Activated CD8-positive, alpha-beta memory T cell treated with anti-CD3 and anti-CD28 coated beads for 1 hour (primary cell): ENCODE results near the gene FAM204A.

Source experiments
- DNase-seq, 2 donors: peaks; one replicate each; pipeline ENCODE4 v3.0.0-alpha.2; 2020; ENCODE audit warnings: low read depth in 1 of 2; ENCODE audit errors: extremely low read depth in 1 of 2

FAM204A gene

DNA sequence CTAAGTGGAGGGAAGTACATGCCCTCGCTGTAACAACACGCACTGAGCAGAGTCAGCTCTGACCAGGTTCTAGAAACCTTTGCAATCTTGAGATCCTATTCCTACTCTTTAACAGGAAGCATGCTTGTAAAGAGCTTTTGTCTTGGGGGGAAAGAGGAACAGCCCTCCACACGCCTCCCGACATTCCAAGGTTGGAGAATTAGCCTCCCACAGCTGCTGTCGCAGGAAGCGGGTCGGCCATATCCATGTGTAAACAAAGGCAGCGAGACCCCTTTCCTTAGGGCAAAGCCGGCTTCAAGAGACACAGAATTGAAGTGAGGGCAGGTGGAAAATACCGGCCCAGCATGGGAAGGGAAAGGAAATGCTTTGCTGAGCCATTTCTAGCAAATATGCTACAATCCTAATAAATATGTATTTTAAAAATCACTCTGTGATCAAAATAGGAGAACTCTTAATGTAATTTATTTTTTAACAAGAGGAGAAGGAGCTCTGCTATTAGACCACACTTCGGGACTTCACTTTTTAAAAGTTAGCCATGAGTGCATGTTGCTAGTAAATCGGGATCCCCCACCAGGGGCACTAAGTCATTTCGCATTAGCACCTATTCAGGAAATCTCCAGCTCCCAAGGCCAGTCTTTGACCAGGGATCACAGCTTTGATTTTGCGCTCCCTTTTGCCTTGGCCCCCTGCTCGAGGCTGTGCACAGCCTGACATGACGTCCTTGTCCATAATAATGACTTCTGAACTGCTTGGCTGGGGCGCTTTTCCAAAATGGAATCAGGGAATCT, 55.9 kb downstream of the FAM204A start:
- DNase-seq: no peak

DNA sequence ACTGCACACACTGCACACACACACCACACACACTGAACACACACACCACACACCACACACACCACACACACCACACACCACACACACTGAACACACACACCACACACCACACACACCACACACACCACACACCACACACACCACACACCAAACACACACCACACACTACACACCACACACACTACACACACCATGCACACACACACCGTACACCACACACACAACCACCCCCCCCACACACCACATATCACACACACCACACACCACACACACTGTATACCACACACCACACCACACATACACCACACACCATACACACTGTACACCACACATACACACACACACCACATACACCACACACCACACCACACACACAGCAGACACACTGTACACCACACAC, 59.5 kb downstream of the FAM204A start:
- DNase-seq: no peak

DNA sequence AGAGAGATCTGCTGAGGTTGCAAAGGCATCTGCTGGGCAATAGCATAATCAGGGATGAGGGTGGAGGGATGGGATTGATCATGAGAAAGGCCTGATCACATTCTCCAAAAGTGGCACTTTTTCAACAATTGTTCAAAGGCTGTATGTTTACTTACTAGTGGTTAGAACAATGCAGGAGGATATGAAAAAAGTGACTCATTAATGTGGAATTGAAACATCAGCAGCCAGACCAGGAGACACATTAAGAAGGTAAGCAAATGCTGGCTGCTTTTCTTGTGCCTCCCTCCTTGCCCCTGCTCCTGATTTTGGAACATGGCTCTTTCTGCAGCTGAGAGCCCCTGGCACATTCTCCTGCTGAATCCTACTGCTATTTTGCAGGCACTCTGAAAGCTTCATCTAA, 63.5 kb downstream of the FAM204A start:
- DNase-seq: no peak

DNA sequence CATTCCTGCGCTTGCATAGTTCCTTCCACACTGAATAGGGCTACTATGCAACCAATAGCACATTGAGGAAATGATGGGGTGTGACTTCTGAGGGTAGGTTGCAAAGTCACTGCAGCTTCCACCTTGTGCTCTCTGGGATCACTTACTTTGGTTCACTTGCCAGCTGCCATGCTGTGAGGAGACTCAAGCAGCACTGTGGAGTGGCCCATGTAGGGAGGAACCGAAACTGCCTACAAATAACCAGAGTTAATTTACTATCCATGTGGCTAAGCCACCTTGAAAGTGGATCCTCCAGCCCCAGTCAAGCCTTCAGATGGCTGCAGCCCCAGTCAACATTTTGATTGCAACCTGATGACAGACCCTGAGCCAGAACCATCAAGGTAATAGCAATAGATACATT, 64.3 kb downstream of the FAM204A start:
- no peak for DNase-seq

DNA sequence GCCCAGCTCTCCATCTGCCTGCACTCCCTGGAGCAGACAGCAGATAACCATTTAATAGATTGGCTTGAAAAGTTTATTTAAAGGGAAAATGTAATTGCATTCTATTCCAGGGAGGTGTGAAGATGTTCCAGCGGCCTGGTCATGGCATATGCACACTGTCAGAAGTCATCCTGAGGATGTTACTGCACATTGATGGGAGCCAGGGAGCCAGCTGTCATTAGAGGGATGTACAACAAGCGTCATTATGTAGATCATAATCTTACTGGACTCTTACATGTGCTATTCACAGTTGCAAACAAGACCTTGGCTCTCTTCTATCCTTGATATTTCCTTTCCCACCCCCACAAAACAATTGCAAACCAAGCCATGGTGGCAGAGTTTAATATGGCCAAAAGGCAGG, 65.4 kb downstream of the FAM204A start:
- DNase-seq: no peak

DNA sequence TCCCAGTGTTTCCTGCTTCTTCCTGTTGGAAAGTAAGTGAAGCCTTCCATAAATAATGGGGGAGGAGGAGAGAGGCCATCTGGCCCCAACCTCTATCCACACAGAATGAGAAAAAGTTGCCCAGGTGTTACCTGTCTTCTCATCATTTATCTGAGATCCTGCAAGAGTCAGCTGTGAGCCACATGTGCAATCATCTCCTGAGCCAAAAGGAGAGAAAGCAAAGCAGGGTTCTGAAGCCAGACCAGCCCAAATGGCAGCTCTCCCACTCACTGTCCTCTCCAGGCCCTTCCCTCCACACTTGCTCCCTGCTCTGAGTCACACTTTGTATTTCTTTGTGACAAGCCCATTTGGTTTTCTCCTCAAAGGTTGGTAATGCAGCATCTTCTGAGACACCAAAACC, 65.9 kb downstream of the FAM204A start:
- DNase-seq: no peak

DNA sequence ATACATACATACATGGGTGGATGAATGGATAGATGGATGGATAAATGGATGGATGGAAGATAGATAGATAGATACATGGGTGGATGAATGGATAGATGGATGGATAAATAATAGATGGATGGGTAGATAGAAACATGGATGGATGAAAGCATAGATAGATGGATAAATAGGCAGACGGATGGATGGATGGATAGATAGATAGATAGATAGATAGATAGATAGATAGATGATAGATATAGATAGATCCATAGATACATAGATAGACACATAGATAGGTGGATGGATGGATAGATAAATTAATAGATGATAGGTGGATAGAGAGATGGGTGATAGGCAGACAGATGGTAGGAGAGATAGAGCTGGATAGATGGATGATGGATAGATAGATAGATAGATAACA, 68.5 kb downstream of the FAM204A start:
- DNase-seq: no peak

DNA sequence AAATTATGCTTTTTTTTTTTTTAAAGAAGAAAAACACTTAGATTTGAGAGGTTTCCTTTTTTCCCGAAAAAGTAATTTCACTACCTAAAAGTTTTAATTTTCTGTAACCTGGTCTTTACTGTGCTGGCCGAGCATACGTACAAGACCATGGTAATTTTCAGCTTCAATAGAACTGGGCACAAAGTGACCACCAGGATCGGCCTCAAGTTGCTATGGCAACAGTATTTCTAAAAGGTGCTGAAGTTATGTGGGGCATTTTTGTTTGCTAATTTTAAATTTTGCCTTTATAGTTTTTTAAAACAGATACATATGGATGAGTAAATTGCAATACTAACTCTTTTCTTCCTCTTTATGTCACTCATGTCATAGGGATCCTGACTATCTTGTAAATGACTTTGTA, 69.4 kb downstream of the FAM204A start:
- DNase-seq: no peak

DNA sequence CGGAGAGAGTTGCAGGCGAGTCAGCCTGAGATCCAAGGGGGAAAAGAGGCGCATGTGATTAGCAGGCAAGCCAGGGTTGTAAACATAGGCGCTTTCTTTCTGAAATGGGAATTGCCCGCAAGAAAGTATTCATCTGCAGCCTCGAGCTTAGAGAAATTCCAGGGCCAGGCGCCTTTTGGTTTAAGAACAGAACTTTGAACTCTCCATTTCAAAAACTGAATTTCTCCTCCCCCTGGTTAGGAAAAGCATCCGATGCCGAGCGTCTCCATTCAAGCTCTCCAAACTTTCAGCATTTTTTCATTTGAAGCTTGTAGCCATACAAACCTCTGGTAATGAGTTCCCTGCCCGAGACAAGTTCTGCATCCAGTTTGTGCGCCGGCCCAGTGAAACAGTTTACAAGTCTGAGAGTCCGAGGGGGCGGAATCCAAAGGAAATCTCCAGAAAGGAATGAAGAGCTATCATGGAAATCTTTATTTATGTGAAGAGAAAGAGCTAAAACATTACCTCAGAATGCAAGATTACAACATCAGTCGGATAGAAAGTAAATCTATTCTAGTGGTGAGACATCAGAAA, 69.9 kb downstream of the FAM204A start:
- no peak for DNase-seq

DNA sequence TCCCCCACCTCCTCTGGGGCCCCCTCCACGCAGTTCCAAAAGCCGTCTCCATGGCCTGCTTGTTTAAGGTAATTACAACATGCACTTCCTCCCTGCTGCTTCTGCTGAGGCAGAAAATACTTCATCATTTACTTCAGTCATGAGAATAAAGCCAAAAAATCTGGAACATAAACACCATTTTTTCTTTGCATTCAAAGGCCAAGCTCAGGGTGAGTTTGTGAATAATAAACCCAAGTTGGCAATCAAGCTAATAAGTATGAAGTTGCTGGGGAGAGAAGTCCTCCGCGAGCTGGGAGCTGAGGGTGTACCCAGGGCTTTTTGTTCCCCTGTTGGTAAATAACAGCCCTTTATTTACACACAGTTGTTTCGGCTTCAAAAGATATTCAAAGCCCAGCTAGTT, 70.5 kb downstream of the FAM204A start:
- no peak for DNase-seq

DNA sequence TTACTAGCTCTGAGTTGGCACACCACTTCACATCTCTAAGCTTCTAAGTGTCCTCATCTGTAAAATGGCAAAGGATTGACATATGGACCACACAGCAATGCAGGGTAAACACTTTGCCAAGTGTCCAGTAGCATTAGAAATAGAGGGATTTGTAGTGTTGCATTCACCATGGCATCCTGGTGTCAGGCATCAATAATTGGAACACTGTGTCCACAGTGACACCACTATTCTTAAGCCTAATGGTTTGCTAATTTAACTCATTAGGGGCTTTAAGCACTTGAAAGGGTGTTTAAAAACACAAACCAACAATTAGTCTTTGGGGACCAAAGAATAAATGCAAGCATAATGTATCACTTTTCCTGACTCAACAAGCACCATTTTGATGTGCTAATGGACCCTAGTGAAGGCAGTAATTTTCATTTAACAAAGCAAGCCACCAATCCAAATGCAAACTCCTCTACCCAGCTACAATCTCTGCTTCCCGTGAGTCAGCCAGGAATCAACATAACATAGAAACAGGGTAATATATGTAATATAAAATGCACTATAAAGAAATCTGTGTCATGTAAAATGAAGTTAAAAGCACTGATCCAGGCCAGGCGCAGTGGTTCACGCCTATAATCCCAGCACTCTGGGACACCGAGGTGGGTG, 75.9 kb downstream of the FAM204A start:
- no peak for DNase-seq

DNA sequence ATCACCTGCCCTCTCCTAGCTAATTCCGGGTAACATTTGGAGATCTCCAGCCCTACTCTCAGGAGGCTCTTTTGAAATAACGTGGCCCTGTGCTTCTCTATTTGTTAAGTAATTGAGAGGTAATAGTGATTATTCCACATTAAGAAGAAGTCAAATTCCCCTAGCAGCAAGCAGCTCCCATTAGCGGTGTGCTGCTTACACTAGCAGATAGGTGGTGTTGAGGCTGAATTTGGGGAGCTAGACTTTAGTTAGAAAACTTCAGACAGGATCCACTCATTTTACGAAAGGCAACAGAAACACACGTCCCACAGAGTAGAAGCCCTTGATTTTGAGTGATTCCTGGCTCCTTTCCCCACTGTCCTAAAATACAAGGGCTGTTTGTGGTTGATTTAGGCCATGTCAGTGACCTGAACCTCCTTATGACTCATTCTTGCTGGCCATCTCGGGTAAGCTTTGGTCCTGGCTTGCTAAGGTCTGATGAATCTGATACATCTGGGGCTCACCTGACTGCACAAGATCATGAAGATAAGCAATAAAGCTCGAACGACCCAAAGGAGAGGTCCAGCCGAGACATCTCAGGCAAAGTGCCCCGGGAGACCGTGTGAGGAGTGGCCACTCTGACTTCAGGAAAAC, 77.2 kb downstream of the FAM204A start:
- no peak for DNase-seq

DNA sequence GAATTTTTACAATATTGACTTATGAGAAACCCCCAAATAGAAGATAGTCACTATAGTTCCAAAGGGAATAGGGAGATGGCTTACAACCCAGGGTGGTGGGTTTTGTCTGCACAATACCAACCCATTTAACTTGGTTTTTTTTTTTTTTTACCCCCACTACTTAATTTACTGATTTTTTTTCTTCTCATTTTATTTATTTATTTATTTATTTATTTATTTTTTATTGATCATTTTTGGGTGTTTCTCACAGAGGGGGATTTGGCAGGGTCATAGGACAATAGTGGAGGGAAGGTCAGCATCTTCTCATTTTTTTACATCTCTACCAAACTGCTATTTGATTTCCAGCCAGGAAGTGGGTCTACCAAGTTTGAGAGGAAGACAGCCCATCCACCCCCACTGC, 77.9 kb downstream of the FAM204A start:
- DNase-seq: no peak

DNA sequence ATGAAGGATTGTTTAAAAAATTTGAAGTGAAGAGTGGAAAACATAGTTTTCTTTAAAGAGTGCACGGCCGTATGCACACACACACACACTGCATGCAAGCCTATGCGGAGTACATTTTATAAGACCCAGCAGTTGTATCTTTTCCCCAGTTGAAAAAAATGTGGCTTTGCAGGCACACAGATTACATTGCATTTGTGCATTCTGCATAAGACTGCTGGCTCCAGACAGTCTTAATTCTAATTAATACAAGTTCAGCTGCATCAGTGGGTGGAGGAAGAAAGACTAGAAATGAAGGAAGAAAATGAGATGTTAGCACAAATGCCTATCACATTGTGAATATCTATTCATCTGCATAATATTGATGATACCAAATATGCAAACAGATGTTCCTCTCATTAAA, 79.6 kb downstream of the FAM204A start:
- DNase-seq: no peak

DNA sequence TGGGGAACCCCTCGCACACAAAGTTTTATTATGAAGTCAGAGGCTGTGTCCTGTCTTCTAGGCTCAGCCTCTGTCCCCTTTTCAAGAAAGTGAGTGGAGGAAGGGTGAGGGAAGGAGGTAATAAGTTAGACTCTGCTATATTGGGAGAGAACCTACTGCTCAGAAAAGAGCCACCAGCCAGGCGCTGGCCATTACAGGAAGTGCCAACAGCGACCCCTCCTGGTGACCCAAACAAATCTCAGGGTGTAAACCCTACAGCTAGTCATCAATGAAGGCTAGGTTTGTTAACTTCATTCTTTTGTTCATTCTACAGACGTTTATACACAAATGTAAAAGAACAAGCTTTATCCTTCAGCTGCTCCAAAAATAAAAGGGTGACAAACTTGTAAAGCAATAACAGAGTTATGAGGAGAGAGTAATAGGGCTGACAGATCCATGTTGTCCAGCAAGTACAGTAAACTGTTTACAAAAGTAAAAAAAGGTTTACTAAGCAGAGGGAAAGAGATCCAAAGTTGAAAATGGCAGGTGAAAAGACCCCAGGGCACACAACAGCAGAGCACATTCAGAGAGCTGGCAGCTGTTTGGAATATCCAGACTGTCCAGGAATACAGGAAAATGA, 82.7 kb downstream of the FAM204A start:
- DNase-seq: no peak

DNA sequence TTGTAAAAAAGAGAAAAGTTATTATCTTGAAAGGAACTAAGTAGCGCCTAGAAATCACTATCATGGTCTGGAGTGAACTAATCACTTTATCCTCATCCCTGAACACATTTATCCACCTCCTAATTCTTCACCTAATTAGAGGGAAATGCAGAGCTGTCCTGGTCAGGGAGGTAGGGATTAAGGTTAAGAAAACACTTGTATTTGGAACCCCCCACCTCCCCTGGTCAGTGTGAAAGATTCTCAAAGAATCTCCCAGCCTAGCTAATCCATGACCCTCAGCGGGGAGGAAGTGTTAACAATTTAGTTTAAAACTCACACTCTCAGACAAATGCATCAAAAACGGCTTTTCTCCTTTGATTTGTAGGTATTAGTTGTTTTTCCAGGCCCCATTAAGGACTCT, 83.8 kb downstream of the FAM204A start:
- no peak for DNase-seq

DNA sequence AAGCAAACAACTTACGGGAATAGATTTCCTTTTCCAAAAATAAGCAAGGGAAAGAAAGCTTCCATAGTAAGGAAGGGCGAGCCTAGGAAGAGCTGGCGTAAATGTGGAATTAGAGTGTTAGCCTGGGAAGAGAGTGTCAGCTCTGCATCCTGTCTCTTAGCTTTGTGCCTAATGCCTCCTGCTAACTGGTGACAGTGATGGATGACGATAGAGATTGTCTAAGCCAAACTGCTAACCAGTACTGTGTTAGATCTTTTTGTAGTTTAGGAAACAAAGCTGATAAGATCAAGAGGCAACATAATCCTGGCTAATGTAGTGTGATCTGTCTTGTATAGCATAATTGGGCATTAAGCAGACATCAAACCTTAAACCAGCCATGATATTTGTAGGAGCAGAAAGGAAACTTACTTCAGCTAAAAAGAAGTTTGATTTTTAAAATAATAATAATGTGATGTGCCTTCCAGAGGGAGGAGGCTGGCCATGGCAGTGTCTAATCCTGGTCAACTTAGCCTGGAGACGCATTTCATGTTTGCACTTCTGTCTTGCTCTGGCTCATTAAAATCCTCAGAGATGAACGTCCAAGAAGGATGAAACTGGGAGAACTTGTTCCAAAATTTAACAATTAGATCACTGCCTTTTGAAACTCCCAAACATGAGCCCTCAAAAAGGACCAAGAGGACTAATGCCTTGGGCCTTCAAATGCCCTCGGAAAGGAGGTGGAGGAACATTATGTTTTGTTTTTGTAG, 85.1 kb downstream of the FAM204A start:
- DNase-seq: no peak

DNA sequence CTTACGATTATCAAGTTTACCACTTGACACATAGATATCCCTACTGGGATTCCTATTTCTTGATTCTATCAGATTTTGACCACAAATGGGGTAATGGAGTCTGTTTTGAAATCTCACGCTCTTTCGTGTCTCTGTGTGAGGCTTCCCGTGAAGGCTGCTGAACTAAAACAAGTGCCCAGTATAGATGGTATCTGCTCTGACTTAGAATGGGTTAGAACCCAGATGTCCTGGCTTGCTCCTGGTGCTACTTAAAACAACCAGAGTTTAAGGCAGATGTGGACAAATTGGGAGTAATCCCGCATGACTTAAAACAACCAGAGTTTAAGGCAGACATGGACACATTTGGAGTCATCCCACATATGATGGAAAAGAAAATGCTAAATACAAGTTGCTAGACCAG, 85.9 kb downstream of the FAM204A start:
- DNase-seq: no peak

DNA sequence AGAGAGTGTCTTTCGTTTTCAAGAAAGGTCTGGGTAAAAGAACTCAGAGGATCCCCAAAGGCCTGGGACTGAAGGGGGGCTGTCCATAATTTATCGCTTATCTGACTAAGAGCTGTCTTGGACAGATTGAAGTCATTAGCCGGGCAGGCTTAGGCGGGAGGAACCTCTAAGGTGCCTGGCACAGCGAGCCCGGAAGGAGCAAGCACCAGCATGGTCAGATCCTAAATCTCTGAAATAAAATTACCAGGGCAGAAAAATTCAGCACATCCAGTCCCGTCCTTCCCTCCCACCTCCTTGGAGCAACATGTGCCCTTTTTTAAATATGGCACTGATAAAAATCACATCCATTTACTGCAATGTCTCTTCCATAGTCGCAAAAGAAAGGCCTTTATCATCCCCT, 86.8 kb downstream of the FAM204A start:
- no peak for DNase-seq

DNA sequence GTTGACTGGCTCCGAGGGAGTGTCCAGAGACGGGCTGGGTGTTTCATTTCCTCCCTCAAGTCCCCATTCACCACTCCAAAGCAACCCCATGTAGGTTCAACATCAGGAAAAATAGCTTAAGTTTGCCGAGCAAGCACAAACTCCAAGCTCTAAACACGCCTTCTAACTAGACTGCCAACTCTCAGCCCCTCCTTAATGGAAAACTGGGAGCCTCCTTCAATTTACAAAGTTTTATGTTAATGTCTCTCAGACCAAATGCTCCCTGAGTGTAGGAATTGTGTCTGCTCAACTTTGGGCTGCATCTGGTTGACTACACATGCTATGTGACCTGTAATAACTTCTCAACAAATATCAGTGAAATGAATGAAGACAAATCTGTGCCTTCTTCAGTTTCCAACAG, 87.5 kb downstream of the FAM204A start:
- DNase-seq: no peak

DNA sequence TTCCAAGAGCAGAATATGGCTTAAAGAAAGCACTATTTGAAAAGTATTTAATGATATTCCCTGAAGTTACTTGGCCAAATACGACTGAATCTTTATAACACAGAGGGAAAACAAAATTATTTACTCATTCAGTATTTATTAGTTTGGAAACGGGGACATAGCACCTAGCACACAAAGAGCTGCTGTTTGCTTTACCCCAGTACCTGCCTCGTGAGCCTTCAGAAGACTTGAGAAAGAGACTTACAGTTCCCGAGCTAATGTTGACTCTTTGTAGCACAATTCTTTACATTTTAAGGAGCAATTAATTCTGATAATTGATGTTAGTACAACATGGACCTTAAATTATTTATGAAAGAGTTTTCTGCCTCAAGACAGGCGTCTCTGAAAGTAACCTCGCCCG, 88.7 kb downstream of the FAM204A start:
- no peak for DNase-seq
